ENCODE results near the gene TSKS.

The TSKS gene

GRCh38 chr19:49792829-49793560 lies 29.9 kb upstream of the TSKS start:
- no peak for DNase-seq

GRCh38 chr19:49791776-49792445 lies 28.8 kb upstream of the TSKS start:
- DNase-seq, result no peak

DNA sequence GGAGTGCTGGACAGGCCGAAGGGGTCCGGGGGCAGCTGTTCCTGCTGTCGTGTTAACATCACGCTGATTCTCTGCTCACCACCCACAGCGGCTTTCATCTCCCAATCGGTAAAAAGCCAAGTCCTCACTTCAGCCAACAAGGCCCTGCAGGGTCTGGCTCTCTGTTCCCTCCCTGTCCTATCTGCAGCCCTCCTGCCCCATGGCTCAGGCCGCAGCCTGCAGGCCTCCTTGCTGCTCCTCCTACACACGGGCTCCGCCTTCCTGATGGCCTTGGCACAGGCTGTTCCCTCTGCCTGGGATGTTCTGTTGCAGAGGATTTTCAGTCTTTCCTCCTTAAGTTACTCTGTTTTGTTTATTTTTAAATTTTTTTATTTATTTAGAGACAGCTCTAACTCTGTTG lies 27.8 kb upstream of the TSKS start:
- DNase-seq, result no peak

DNA sequence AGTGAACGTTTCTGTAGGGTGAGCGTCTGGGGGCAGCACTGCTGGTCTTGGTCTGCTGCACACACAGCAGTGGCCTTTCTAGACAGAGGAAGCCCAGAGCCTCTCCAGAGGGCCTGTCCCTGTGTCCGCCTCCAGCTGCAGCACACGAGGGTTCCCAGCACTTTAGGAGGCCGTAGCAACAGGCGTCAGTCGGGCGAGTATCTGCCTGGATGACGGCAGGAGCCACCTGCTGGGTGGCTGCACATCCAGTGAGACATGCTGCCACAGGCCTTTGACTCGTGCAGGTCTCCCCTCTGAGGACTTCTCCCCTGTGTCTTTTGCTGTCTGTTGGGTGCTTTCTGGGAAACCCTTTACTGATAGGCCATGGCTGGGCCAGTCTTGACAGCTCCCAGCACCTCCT lies 25.8 kb upstream of the TSKS start:
- DNase-seq, result no peak

DNA sequence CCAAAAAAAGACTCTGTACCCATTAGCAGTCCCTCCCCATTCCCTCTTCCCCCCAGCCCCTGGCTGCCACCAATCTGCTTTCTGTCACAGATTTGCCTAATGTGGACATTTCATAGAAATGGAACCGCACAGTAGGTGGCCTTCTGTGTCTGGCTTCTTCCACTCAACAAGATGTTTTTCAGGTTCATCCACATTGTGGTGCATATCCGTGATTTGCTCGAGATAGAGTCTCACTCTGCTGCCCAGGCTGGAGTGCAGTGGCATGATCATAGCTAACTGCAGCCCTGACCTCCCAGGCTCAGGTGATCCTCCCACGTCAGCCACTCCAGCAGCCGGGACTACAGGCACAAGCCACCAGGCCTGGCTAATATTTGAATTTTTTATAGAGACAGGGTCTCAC lies 24.6 kb upstream of the TSKS start:
- DNase-seq, result no peak

DNA sequence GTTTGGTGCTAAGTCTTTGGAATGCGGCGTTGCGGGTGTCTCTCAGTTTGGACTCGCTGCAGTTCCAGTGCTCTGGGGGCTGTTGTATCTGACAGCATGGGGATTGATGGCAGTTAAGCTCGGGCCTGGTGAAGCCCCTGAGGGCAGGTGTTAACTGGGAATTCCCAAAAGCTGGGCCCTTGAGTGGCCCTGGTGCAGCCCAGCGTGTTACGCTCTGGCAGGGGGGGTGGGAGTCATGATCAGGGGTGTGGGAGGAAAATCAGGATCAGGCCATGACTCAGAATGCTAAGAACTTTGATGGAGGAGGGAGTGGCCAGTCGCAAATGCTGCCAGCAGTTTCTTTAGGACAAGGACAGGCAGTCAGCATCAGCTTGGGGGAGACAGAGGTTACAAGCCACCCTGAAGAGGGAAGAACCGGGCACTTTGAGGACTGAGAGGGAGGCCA lies 23.3 kb upstream of the TSKS start:
- no peak for DNase-seq

GRCh38 chr19:49782515-49782914 lies 19.4 kb upstream of the TSKS start:
- no peak for DNase-seq

DNA sequence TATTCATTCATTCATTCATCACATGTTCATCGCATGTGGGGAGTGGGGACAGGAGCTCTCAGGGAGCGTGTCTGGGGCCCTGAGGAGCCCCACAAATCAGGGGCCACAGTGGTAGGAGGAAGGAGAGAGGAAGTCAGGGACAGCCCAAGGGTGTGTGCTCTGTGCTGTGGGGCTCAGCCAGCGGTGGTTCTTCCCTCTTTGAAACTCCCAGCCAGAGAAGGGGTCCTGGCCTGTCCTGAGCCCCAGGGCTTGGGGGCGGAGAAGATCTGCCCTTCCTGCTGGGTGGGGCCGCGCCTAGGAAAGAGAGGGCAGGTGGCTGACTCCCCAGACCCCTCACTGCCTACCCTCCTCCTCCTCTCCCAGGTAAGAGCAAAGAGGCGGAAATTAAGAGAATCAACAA lies 18.3 kb upstream of the TSKS start:
- DNase-seq, result no peak

- DNase-seq, result no peak
Measured at GRCh38 chr19:49780861-49781260, 17.8 kb upstream of the TSKS start.

- DNase-seq, result no peak
Measured at GRCh38 chr19:49779731-49780555, 16.8 kb upstream of the TSKS start.

DNA sequence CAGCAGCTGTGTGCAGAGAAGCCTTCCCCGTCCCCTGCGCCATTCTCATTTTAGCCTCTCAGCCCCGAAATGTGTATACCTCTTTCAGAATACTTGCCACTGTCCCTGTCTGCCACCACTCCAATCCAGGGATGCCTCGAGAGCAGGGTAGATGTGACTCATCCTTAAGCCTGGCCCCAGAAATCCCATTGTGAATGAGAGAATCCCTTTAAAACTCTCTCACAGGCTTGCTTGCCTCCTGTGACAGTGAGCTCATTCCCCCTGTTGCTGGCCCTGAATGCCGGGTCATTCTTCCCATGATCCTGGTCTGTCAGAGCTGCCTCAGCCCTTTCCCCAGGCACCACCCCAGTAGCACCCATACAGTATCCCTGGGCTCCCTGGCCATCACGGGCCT lies 13.3 kb upstream of the TSKS start:
- DNase-seq, result no peak

- DNase-seq, result no peak
Measured at GRCh38 chr19:49775742-49776370, 12.8 kb upstream of the TSKS start.

DNA sequence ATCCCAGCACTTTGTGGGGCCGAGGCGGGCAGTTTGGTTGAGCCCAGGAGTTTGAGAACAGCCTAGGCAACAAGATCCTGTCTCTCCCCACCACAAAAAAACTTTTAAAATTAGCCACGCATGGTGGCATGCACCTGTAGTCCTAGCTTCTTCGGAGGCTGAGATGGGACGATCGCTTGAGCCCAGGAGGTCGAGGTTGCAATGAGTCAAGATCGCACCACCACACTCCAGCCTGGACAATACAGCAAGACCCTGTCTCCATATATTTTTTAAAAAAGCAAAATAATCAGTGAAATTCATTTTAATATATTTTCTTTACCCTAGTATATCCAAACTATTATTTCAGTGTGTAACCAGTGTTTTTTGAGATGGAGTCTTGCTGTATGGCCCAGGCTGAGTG lies 11.9 kb upstream of the TSKS start:
- DNase-seq, result no peak

DNA sequence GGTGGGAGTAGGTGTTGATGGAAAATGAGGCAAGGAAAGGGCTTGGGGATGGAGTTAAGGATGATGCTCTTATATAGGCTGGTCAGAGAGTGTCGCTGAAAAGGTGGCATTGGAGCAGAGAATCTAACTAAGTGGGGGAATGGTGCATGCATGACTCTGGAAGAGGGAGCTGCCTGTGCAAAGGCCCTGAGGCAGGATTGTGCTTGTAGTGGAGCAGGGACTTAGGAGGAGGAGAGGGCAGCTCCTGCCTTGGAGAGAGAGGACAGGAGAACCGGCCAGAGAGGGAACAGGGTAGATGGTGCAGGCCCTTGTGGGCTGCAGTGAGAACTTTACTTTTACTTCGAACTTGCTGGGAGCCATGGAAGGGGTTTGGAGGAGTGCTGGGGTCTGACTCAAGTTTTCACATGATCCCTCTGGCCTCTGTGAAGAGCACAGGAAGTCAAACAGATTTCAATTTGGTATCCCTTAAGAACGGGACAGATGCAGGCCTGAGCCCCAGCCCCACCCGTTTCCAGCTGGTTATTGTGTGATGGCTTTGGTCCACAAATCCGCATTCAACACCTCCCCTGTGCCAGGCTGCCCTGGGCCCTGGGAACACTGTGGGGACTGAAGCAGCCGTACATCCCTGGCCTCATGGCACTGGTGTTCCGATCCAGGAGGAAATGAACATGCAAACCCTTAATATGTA lies 10.7 kb upstream of the TSKS start:
- DNase-seq, result no peak

- DNase-seq, result no peak
Measured at GRCh38 chr19:49772850-49773432, 9.8 kb upstream of the TSKS start.

GRCh38 chr19:49771674-49772139 lies 8.6 kb upstream of the TSKS start:
- no peak for DNase-seq

- DNase-seq, result no peak
Measured at GRCh38 chr19:49770529-49770928, 7.4 kb upstream of the TSKS start.

- no peak for DNase-seq
Measured at GRCh38 chr19:49767967-49768581, 5.0 kb upstream of the TSKS start.

DNA sequence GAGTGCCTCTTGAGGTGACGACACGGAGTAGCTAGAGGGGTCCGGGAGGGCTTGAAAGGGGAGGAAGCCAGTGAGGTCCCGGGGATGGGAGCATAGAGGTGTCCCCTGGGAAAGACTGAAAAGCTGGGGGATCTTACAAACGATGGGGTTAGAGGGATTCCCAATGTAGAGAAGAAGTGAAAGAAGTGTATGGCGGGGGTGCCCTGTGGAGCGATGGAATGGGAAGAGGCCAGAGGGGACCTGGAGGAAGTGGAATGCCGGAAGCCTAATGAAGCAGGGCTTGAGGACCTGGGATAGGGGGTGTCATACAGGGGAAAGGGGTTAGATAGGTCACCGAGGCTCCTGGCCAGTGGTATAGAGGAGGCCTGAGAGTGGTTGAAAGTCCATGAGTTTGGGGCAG lies 4.3 kb upstream of the TSKS start:
- DNase-seq, result no peak

GRCh38 chr19:49766930-49767299 lies 3.8 kb upstream of the TSKS start, which contains the start of gene AP2A1:
AP2A1 (plus strand) TSS chr19:49767001; CDS start chr19:49767134, 133 bp downstream.
- DNase-seq, result no peak

All from NCI-H1048 (cell line).